Measurements from ENCODE around the gene GDI1. TPM values are rescaled to one million over a fixed set of nuclear protein-coding genes. Genes with fewer than 3 reads are reported as not detected.
A peak's percentile ranks its signal among the peaks of the same experiment; 100 is the strongest.
"Not testable (repeated sequence)": the region's sequence is repeated elsewhere in the genome, so short reads cannot be mapped to it uniquely, and the experiment has no call there.

Gene GDI1
- total RNA-seq = 50.7 and 75.9 TPM in 2 replicates

- peak; percentile 65 for DNase-seq
These were observed at the start of gene GDI1 for GRCh38 chrX:154436983-154437752. GDI1 (plus strand) TSS chrX:154437154; CDS start chrX:154437255, 101 bp downstream.

GRCh38 chrX:154388094-154388493 is 48.9 kb upstream of the GDI1 start:
- DNase-seq = not testable (repeated sequence)

DNA sequence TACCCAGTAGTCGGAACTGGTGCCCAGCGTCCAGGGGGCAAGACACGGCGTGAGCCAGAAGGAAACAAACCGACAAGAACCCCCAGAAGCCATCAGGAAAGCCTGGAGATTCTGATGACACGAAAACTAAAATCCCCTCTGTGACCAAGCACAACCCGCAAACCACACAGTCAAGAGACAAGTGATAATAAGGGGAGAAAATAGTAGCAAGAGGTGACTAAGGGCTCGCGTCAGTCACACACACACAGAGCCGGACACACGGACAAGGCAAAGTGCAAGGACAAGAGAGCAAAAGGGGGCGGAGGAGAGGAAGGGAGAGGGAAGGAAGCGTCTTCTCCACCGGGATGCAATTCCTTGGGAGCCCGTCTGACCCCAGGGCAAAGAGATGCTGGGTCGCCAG is 48.3 kb upstream of the GDI1 start:
- not testable (repeated sequence) for DNase-seq

- not testable (repeated sequence) for DNase-seq
These were observed 46.9 kb upstream of the GDI1 start for GRCh38 chrX:154389812-154390747.

GRCh38 chrX:154396363-154396762 is 40.6 kb upstream of the GDI1 start:
- not testable (repeated sequence) for DNase-seq

DNA sequence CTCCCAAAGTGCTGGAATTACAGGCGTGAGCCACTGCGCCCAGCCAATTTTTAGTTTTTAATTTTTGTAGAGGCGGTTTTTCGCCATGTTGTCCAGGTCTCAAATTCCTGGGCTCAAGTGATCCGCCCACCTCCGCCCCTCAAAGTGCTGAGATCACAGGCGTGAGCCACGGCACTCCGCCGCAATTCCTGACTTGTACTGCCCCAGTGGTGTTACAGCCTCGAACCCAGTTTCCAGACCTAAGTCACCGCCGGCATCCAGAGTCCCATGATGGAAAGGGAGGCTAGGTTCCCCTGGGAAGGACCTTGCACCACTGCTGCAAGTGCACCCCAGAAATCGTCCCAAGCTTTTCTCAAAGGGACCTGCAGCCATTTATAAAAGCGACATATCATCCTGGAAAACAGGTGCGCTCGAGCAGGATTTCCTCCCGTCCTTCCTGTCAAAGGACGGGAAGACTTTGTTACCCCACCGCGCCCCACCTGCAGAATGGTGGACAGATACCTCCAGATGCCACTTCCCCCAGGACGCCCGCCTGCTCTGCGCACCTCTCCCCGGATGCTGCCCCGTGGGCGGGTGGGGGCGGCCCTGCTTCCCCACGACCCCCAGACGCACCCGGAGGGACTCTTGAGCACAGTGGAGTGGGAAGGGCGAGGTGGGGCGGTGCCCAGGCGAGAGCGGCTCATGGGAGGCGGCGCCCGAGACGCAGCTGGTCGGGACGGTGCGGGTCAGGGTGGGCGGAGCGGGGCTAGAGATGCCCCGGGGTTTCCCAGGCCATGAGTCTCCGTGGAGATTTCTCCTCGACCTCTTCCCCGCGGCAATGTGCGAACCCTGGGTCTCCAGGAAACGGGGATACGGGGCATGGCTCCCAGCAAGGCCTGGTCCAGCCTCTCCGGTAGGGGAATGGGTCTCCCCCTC is 39.7 kb upstream of the GDI1 start:
- DNase-seq = peak; percentile 73

- peak; percentile 96 for DNase-seq
These were observed 38.9 kb upstream of the GDI1 start, which contains the start of gene RPL10 for GRCh38 chrX:154397888-154398667. RPL10 (plus strand) TSS chrX:154398377; CDS start chrX:154398520, 143 bp downstream.

DNA sequence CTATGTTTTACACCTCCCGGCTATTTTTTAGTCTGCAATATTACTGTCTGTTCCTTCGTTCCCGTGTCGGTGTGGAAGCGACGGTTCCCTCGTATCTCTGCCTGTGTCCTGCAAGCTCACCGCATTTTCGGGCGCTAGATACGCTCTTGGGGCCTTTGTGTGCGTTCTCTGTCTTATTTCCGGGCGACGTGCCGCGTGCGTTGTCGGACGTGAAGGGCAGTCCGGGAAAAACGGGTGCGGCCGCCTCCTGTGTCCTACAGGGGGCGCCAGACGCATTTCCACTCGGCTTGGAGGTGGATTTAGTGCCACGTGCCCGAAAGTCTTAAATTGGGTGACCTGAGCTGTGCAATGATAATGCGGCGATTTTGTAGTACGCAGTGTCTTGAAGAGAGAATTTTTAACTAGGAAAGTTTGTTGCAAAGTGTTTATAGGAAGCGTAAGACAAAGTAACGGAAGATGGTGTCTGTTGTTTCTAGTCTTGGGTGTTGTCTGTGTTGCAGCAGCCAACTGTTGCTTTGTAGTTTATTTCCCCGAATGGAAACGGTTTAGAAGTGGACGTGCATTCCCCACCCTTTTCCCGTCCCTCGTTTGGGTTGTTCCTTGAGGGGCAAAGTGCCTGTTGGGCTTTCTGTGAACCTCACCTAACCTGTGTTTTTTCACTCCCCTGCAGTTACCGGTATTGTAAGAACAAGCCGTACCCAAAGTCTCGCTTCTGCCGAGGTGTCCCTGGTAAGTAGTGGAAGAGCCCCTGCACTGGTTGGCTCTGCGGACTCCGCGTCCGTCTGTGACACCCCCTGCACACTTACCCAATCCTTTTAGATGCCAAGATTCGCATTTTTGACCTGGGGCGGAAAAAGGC is 38.1 kb upstream of the GDI1 start:
- DNase-seq = peak; percentile 85

DNA sequence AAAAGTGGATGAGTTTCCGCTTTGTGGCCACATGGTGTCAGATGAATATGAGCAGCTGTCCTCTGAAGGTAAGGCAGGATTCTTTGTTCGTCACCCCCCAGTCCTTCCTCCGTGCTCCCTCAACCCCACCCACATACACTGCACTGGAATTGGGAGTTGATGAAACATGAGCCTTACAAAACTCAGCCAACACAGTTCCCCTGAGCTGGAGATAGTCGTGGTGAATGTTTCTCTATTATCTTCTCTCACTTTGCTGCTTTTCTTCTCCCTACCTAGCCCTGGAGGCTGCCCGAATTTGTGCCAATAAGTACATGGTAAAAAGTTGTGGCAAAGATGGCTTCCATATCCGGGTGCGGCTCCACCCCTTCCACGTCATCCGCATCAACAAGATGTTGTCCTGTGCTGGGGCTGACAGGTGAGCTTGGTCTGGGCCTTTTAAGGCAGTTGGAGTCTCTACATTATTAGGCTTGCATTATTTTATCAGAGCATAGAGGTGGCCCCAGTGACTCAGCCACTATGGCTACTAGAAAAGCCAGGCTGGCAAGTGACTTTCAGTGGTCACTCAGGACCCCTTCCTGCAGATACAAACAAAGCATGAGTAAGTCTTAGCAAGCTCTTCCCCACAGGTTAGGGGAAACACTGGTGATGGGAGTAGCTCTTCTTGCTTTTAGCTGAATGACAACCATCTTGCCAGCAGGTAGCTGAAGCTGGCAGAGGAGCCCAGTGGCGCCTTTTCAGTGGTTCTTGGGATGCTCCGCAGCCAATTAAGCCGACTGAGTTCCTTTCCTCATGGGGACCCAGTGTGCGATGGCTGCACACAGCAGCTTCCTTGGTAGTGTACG is 37.2 kb upstream of the GDI1 start:
- no peak for DNase-seq

DNA sequence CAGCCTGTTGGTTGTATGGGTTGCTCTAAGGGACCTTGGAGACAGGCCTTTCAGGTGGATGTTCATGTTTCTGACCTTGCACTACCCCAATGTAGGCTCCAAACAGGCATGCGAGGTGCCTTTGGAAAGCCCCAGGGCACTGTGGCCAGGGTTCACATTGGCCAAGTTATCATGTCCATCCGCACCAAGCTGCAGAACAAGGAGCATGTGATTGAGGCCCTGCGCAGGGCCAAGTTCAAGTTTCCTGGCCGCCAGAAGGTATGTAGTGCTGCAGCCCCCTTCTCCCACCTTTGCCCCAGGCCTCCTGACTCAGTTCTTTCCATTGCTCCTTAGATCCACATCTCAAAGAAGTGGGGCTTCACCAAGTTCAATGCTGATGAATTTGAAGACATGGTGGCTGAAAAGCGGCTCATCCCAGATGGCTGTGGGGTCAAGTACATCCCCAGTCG is 36.6 kb upstream of the GDI1 start:
- DNase-seq = not testable (repeated sequence)

DNA sequence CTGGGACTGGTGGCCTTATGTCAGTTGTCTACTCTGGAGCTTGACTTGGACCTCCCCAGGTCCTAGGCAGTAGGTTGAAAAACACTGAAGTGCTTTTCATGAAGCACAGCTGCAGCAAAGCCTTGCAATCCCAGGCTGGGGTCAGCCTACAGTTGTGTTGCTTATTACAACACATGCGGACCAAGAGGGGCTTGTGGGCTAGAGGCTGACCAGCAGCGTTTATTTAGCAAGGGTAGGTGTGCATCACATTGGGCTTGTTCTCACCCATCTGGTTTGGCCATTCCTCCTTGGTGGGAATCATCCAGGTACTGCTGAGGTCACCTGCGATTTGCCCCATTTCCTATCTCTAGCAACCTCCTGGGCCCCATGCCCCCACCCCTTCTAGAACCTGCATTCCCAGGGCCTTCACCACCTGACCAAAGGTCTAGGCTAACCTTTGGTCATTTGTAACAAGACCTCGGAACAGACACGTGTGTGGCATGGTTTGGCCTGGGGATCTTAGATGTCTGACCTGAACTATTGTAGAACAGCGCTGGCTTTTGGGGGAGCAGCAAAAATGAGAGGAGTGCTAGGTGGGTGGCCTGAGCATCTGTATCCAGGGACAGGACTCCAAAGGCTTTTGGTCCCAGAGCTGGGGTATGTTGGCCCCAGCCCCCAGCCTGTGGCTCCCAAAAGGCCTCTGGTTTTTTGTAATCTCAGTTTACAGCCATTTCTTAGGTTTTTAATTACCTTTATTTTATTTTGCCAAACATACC is 35.7 kb upstream of the GDI1 start:
- DNase-seq = no peak

GRCh38 chrX:154401918-154402621 is 34.9 kb upstream of the GDI1 start:
- DNase-seq = no peak

DNA sequence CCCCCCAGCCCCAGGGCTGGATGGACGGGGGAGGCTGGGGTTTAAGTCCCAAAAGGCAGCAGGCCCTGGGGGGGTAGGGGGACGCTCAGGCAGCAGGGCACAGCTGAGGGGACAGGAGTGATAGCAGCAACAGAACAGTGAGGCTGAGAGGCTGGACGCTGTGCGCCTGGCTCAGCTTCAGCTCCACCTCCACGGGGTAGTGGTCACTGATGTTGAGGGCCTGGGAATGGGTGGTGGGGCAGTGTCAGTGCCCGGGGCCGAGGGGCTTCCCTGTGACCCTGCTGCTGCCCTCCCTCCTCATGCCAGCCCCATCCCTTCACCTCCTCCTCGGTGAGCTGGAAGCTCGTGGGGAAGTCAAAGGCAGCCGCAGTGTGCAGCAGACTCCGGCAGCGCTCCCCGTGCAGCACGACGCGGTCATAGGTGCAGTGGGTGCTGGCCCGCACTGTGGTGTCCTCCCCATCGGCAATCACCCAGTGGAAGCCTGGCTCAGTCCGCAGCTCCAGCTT is 34.3 kb upstream of the GDI1 start:
- DNase-seq = no peak

DNA sequence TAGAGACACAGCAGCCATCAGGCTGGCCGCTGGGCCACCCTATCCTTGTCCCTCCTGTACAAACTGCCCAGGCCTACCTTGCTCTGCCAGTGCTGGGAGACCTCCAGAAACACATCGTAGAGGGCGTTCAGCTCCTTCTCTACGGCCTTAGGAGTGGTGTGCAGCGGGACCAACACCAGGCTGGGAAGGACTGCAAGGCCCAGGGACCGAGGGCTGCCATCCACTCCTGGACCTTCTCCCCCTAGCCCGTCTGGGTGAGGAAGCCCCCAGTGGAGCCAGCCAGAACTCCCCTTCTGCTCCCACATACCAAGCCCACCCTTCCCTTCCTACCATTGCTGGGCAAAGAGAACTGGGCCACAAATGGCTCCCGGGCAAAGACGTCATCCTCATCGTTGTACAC is 33.8 kb upstream of the GDI1 start:
- DNase-seq = no peak

DNA sequence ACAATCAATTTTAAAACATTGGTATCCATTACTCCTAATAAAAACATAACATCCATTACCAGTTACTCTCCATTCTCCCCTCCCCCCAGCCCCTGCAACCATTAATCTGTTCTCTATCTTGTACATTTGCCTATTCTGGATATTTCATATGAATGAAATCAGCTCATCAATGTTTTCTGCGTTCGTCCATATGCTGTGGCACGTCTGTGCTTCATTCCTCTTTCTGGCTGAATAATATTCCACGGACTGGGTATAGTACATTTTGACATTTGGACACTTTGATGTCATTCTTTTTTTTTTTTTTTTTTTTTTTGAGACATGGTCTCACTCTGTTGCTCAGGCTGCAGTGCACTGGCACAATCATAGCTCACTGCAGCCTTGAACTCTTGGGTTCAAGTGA is 33.1 kb upstream of the GDI1 start:
- DNase-seq = no peak

DNA sequence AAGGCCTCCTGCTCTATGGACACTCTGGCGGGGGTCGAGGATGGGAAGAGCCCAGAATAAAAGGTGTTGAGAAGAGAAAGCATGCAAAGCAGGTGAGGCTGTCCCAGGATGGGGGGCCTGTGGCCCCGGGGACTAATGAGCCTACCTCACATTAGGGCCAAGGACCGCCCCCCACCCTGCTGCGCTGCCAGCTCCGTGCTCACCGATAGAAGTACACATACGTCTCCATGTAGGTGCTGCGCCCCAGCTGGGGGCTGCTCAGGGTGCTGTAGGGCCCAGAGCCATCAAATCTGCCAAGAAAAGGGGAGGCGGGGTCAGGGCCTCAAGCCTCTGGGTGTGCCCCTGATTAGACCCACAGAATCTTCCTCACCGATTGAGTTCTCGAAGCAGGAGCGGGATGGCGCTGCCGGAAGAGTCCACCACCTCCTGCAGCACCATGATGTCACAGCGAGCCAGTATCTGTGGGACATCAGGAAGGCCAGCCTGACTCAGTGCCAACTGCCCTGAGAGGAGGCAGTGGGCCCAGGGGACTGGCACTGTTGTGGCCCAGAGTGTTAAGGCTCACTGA is 32.2 kb upstream of the GDI1 start:
- no peak for DNase-seq

DNA sequence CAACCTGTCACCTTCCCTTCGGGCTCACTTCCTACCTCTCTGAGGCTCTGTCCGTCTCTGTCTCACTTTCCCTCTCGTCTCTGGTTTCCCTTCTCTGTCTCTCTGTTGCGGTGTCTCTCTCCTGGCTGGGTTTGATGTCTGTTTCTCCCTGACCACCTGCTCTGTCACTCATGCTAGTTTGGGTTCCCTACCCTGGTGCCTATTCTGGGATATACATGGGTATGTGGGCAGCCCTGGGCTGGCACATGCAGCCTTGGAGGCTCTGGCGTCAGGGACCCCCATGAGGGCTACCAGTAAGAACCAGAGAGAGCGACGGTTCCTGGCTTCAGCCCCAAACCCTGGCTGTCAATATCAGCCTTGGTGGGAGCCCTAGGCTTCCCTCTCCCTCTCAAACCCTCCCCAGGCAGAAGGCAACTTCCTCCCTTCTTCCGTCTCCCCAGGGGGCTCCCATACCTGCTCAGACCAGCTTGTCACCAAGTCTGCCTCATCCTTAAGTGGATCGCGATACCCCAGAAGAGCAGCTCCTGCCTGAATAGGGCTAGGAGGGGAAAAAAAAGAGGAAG is 28.2 kb upstream of the GDI1 start:
- no peak for DNase-seq

Measured in dermis blood vessel endothelial cell (primary cell).